Right lobe of liver (tissue), 6 donors: ENCODE data around the gene PRRG4. TPM values are rescaled to one million over a fixed set of nuclear protein-coding genes. Genes with fewer than 3 reads are reported as not detected.
A peak's percentile ranks its signal among the peaks of the same experiment; 100 is the strongest.

Source experiments
- ATAC-seq, 4 donors: fragments of 200-7000 bp; cut with Tn5 transposase; one replicate each; pipeline ENCODE4 v1.9.1; 2020; ENCODE audit warnings: mild to moderate bottlenecking in 4 of 4, moderate library complexity in 4 of 4
- DNase-seq, 3 donors: peaks; one replicate each; pipeline ENCODE4 v3.0.0-alpha.2; 2020
- H3K27ac ChIP-seq, 3 donors: fragments of 200-600 bp; one replicate each; pipeline ENCODE4 v1.8.0; 2022
- H3K27me3 ChIP-seq, 2 donors: fragments of 200-600 bp; one replicate each; pipeline ENCODE4 v1.8.0; 2022
- H3K36me3 ChIP-seq, 4 donors: fragments of 200-600 bp; sonication (generic) in 1 of 4; one replicate each; pipeline versions ENCODE4 v1.5.1 to v1.8.0; 2017 to 2022; ENCODE audit warnings: control low read depth in 1 of 4
- H3K4me1 ChIP-seq, 4 donors: fragments of 200-600 bp; sonication (generic) in 1 of 4; one replicate each; pipeline versions ENCODE4 v1.5.1 to v1.8.0; 2017 to 2022; ENCODE audit warnings: control low read depth in 1 of 4
- H3K4me3 ChIP-seq, 3 donors: fragments of 200-600 bp; one replicate each; pipeline ENCODE4 v1.8.0; 2022
- H3K9me3 ChIP-seq, 4 donors: fragments of 200-600 bp; sonication (generic) in 1 of 4; one replicate each; pipeline versions ENCODE4 v1.5.1 to v1.8.0; 2017 to 2022; ENCODE audit warnings: control low read depth in 1 of 4
- CTCF ChIP-seq, 4 donors: fragments of 200-600 bp in 3 of 4; fragments of 450-650 bp in 1 of 4; IDR thresholded peaks; one replicate each; pipeline versions ENCODE4 v1.5.1 to v1.8.0; 2016 to 2022; ENCODE audit warnings: antibody characterized with exemption in 4 of 4, mild to moderate bottlenecking in 2 of 4
- POLR2A ChIP-seq: fragments of 450-650 bp; IDR thresholded peaks from one replicate; pipeline ENCODE4 v1.6.1; 2017; ENCODE audit warnings: antibody characterized with exemption, mild to moderate bottlenecking
- WGBS: methylation state at CpG from one replicate; pipeline ENCODE4 v1.1.6; 2018; ENCODE audit warnings: low coverage, low lambda C conversion rate; ENCODE audit not compliant: insufficient coverage; ENCODE audit errors: missing lambda C conversion rate; 5-methylcytosine and 5-hydroxymethylcytosine counted together
- intact Hi-C, 2 donors: fragments of 100-400 bp; cut with DNase I; formaldehyde crosslinking; loops; one replicate each; pipeline versions ENCODE4 v1.11.2 to v1.14.1; 2022
- total RNA-seq, 6 experiments: library from RNA; depleted of rRNA in 2 of 6; stranded (reverse); fragments of >200 nt in 2 of 6; fragmentation: NEBNext Ultra II Directional in 3 of 6; extraction: Animal tissue kit (Norgen Biotek cat#: 25700) in 3 of 6; gene quantifications; one replicate each; pipeline versions ENCODE4 v1.1.0 to v1.2.4, GENCODE V29; 2016 to 2023
- donor health status: DM: no; HTN: yes; CAD: no.
- donor health status: DM: no; HTN: no; CAD: no.
- donor health status: DM: no; HTN: no; CAD: no.
- donor health status: DM: no; HTN: yes; CAD: no.
- donor health status: DM: no; HTN: yes; CAD: no.

The PRRG4 gene
- total RNA-seq, 6 experiments from 2014 or later: 4.7 to 13.6 (median 9.5) TPM

GRCh38 chr11:32888805-32889204, 59.1 kb downstream of the PRRG4 start:
- ATAC-seq (no peak), DNase-seq (no peak)
- H3K27ac ChIP-seq: no peak overlapping the region
- H3K36me3 ChIP-seq: no peaks in the 10 kb centered on the region
- intact Hi-C loops: loop anchor here in 1 of 2 donors (10.0 kb wide), 1 partner anchor 54 kb away; no protein-coding TSS in a partner anchor
- no peak for TF ChIP-seq POLR2A
- H3K4me1 ChIP-seq: peaks cover 0 to 12% (median 0%) of the 10 kb centered on the region in 4 donors
- H3K4me3 ChIP-seq: no peak overlapping the region
- H3K27me3 ChIP-seq: no peaks in the 10 kb centered on the region
- H3K9me3 ChIP-seq: no peaks in the 10 kb centered on the region

- DNase-seq (no peak), ATAC-seq (no peak)
- Histone ChIP-seq H3K4me1 (peaks cover 0 to 10% (median 0%) of the 10 kb centered on the region in 4 donors), H3K36me3 (no peaks in the 10 kb centered on the region), H3K27ac (no peak overlapping the region), H3K9me3 (no peaks in the 10 kb centered on the region), H3K4me3 (no peak overlapping the region), H3K27me3 (no peaks in the 10 kb centered on the region)
- WGBS: 74% methylated on average over 11 of the region's 11 CpGs
- intact Hi-C loops: no loop called here
- TF ChIP-seq CTCF (IDR thresholded peaks at IDR 0.05) (no peak), POLR2A (no peak)
These were observed 61.3 kb downstream of the PRRG4 start for GRCh38 chr11:32890843-32891656.

- TF ChIP-seq POLR2A (no peak), CTCF (IDR thresholded peaks at IDR 0.05) (no peak)
- Histone ChIP-seq H3K36me3 (no peaks in the 10 kb centered on the region), H3K4me1 (peaks cover 0 to 7% (median 0%) of the 10 kb centered on the region in 4 donors), H3K9me3 (no peaks in the 10 kb centered on the region), H3K4me3 (peak overlapping the region; percentile 78 to 95 (median 90)), H3K27me3 (no peaks in the 10 kb centered on the region), H3K27ac (peak overlapping the region; percentile 93 to 97 (median 96))
- ATAC-seq: peak; percentile 4 to 28 (median 18)
- 7% methylated on average over 10 of the region's 10 CpGs for WGBS
- no peak for DNase-seq
- intact Hi-C loops: no loop called here
These were observed 62.1 kb downstream of the PRRG4 start for GRCh38 chr11:32891657-32892354.

GRCh38 chr11:32892355-32893092, 62.8 kb downstream of the PRRG4 start, which contains the start of gene QSER1:
Gene QSER1 (plus strand): TSS chr11:32892811. CDS start chr11:32893126, 315 bp downstream.
- peak; percentile 78 to 82 (median 80) for DNase-seq
- ATAC-seq: peak; percentile 67 to 83 (median 82)
- 0% methylated on average over 6 of the region's 91 CpGs for WGBS
- peaks cover 0 to 7% (median 0%) of the 10 kb centered on the region in 4 donors for H3K4me1 ChIP-seq
- H3K27me3 ChIP-seq: no peaks in the 10 kb centered on the region
- no peaks in the 10 kb centered on the region for H3K36me3 ChIP-seq
- no peaks in the 10 kb centered on the region for H3K9me3 ChIP-seq
- H3K4me3 ChIP-seq: peak within 1 kb of the TSS; percentile 78 to 95 (median 90)
- peak within 1 kb of the TSS; percentile 93 to 97 (median 96) for H3K27ac ChIP-seq
- peak; percentile 89 for TF ChIP-seq POLR2A
- TF ChIP-seq CTCF (IDR thresholded peaks at IDR 0.05): peak in 1 of 4 donors; percentile 6
- intact Hi-C loops: no loop called here
